Mesenchymal stem cell (in vitro differentiated cells and primary cell): ENCODE data around the gene RAB36.

Experiments used
- DNase-seq: peaks from one replicate; pipeline ENCODE4 v3.0.0-alpha.2; 2013
- H2AFZ ChIP-seq: one replicate; pipeline ENCODE4 v1.6.1; 2013; ENCODE audit warnings: low read depth, mild to moderate bottlenecking, control low read depth, inconsistent platforms, low read length, moderate library complexity
- H2AK5ac ChIP-seq: 2 replicates; pipeline ENCODE4 v1.6.1; 2013; ENCODE audit warnings: low read length, moderate library complexity, mild to moderate bottlenecking, inconsistent platforms; ENCODE audit not compliant: severe bottlenecking
- H2BK120ac ChIP-seq: one replicate; pipeline ENCODE4 v1.6.1; 2013; ENCODE audit warnings: low read depth, mild to moderate bottlenecking, inconsistent platforms, low read length, moderate library complexity
- H2BK12ac ChIP-seq, 2 experiments: one replicate each; pipeline ENCODE4 v1.6.1; 2013; ENCODE audit warnings: inconsistent platforms in 2 of 2, low read length in 2 of 2, mild to moderate bottlenecking in 2 of 2, moderate library complexity in 2 of 2, control low read depth in 1 of 2
- H2BK15ac ChIP-seq: one replicate; pipeline ENCODE4 v1.6.1; 2013; ENCODE audit warnings: mild to moderate bottlenecking, low read depth, inconsistent platforms; ENCODE audit not compliant: poor library complexity, severe bottlenecking
- H2BK5ac ChIP-seq: 2 replicates; pipeline ENCODE4 v1.6.1; 2013; ENCODE audit warnings: low read depth, mild to moderate bottlenecking, low read length, control low read depth, inconsistent platforms; ENCODE audit not compliant: poor library complexity, severe bottlenecking
- H3K14ac ChIP-seq, 2 experiments: one replicate each; pipeline ENCODE4 v1.6.1; 2013; ENCODE audit warnings: inconsistent platforms in 2 of 2, low read length in 2 of 2, control low read depth in 1 of 2, mild to moderate bottlenecking in 1 of 2, moderate library complexity in 1 of 2
- H3K18ac ChIP-seq, 2 experiments: one replicate each; pipeline ENCODE4 v1.6.1; 2013; ENCODE audit warnings: inconsistent platforms in 2 of 2, low read length in 2 of 2, control low read depth in 1 of 2, low read depth in 1 of 2, mild to moderate bottlenecking in 1 of 2
- H3K23ac ChIP-seq, 2 experiments: one replicate each; pipeline ENCODE4 v1.6.1; 2013; ENCODE audit warnings: inconsistent platforms in 2 of 2, low read length in 2 of 2, mild to moderate bottlenecking in 2 of 2, moderate library complexity in 2 of 2, control low read depth in 1 of 2
- H3K27ac ChIP-seq: 2 replicates; pipeline ENCODE4 v1.5.1; 2013; ENCODE audit warnings: mild to moderate bottlenecking, moderate library complexity, low read length, control low read depth, inconsistent platforms; ENCODE audit not compliant: poor library complexity, severe bottlenecking
- H3K27me3 ChIP-seq, 2 experiments: 2 replicates each; pipeline versions ENCODE4 v1.6.1 to v1.7.0; 2013; ENCODE audit warnings: low read length in 2 of 2, mild to moderate bottlenecking in 2 of 2, moderate library complexity in 2 of 2, control low read depth in 1 of 2, inconsistent platforms in 1 of 2; ENCODE audit not compliant: control insufficient read depth in 1 of 2, insufficient read depth in 1 of 2
- H3K36me3 ChIP-seq, 2 experiments: 2 replicates each; pipeline versions ENCODE4 v1.6.1 to v1.7.0; 2013; ENCODE audit warnings: low read length in 2 of 2, control low read depth in 1 of 2, inconsistent platforms in 1 of 2, low read depth in 1 of 2, mild to moderate bottlenecking in 1 of 2; ENCODE audit not compliant: insufficient read depth in 2 of 2, control insufficient read depth in 1 of 2
- H3K4ac ChIP-seq, 2 experiments: one replicate each; pipeline ENCODE4 v1.6.1; 2013; ENCODE audit warnings: inconsistent platforms in 2 of 2, low read length in 2 of 2, mild to moderate bottlenecking in 2 of 2, moderate library complexity in 2 of 2, control low read depth in 1 of 2, low read depth in 1 of 2
- H3K4me1 ChIP-seq: 2 replicates; pipeline ENCODE4 v1.6.1; 2013; ENCODE audit warnings: low read depth, low read length, control low read depth; ENCODE audit not compliant: control insufficient read depth, insufficient read depth
- H3K4me2 ChIP-seq: 2 replicates; pipeline ENCODE4 v1.6.1; 2013; ENCODE audit warnings: low read length, mild to moderate bottlenecking, inconsistent platforms; ENCODE audit not compliant: poor library complexity, severe bottlenecking
- H3K4me3 ChIP-seq, 2 experiments: 2 replicates each; pipeline versions ENCODE4 v1.5.1 to v1.7.0; 2013; ENCODE audit warnings: low read length in 2 of 2, mild to moderate bottlenecking in 2 of 2, control low read depth in 1 of 2, low read depth in 1 of 2; ENCODE audit not compliant: insufficient read depth in 1 of 2
- H3K79me1 ChIP-seq: replicated peaks from 2 replicates; pipeline ENCODE4 v1.6.1; 2013; ENCODE audit warnings: mild to moderate bottlenecking, control low read depth, low read length, inconsistent platforms; ENCODE audit not compliant: poor library complexity, severe bottlenecking
- H3K9ac ChIP-seq: 2 replicates; pipeline ENCODE4 v1.7.0; 2013; ENCODE audit warnings: mild to moderate bottlenecking, low read length, moderate library complexity
- H3K9me3 ChIP-seq: 2 replicates; pipeline ENCODE4 v1.7.0; 2013; ENCODE audit warnings: mild to moderate bottlenecking, low read length; ENCODE audit not compliant: control insufficient read depth
- H4K8ac ChIP-seq: one replicate; pipeline ENCODE4 v1.6.1; 2013; ENCODE audit warnings: inconsistent platforms, mild to moderate bottlenecking, low read length, moderate library complexity
- H4K91ac ChIP-seq: one replicate; pipeline ENCODE4 v1.6.1; 2013; ENCODE audit warnings: mild to moderate bottlenecking, low read length, inconsistent platforms
- WGBS: methylation state at CpG from one replicate; pipeline ENCODE4 v1.1.7; 2013; ENCODE audit warnings: mixed read lengths; 5-methylcytosine and 5-hydroxymethylcytosine counted together

The RAB36 gene

DNA sequence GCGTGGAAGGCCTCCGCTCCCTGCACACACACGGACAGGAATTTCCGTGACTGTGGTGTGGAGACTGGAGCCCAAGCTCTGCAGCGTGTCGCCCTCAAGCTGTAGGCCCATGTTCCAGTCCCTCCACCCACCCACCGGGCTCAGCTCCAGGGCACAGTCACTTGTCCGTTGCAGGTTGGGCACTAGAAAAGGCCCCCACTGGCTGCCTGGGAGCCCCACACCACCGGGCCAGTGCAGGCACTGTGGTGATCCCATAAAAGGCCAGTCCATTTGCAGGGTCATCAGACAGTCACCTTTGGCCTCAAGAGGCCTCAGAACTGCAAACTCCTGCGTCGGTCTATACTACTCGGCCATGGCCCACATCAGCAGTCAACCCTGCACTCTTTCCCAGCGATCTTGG is 16.3 kb downstream of the RAB36 start:
- Histone ChIP-seq H3K27ac (no peak overlapping the region), H4K8ac (no peak overlapping the region), H3K4me2 (no peak overlapping the region), H4K91ac (no peak overlapping the region), H3K9me3 (no peaks in the 10 kb centered on the region), H3K79me1 (no peaks in the 10 kb centered on the region), H2BK12ac (no peak overlapping the region), H3K9ac (no peak overlapping the region), H3K4me3 (no peak overlapping the region), H2AK5ac (no peak overlapping the region), H3K14ac (no peak overlapping the region), H3K4ac (no peak overlapping the region), H2AFZ (no peak overlapping the region), H3K27me3 (peaks cover 0 to 9% of the 10 kb centered on the region in 2 experiments), H3K18ac (no peak overlapping the region), H2BK120ac (no peak overlapping the region), H3K4me1 (peaks cover 10% of the 10 kb centered on the region), H3K36me3 (peaks cover 0 to 10% of the 10 kb centered on the region in 2 experiments), H2BK15ac (no peak overlapping the region), H3K23ac (no peak overlapping the region), H2BK5ac (no peak overlapping the region)
- DNase-seq: no peak
- 84% methylated on average over 13 of the region's 13 CpGs for WGBS

DNA sequence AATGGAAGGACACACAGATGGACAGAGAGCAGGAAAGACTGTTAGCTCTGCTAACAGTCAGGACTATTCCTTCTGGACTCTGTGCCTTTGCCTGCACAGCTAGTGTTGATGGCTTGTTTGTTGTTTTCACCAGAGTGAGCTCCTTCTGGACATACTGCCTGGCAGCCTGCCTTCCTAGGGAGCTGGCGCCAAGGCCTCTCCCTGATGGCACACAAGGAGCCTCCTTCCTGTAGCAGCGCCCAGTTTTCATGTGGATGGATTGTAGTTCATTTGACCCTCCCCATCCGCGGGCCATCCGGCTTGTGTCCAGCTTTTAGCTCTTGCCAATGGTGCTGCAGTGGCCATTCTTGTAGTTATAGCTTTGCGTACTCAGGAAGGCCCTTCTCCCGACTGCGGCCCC is 18.4 kb downstream of the RAB36 start:
- Histone ChIP-seq H2BK120ac (no peak overlapping the region), H3K27ac (no peak overlapping the region), H3K4me3 (no peak overlapping the region), H3K23ac (no peak overlapping the region), H2AFZ (no peak overlapping the region), H3K36me3 (peaks cover 0 to 10% of the 10 kb centered on the region in 2 experiments), H2BK12ac (no peak overlapping the region), H3K4me1 (peaks cover 6% of the 10 kb centered on the region), H2BK5ac (no peak overlapping the region), H3K27me3 (peaks cover 13 to 20% of the 10 kb centered on the region in 2 experiments), H3K9me3 (no peaks in the 10 kb centered on the region), H2AK5ac (no peak overlapping the region), H3K4me2 (no peak overlapping the region), H4K91ac (no peak overlapping the region), H3K79me1 (no peaks in the 10 kb centered on the region), H4K8ac (no peak overlapping the region), H3K14ac (no peak overlapping the region), H3K4ac (no peak overlapping the region), H3K9ac (no peak overlapping the region), H3K18ac (no peak overlapping the region), H2BK15ac (no peak overlapping the region)
- DNase-seq: no peak
- WGBS: 97% methylated on average over 8 of the region's 8 CpGs

DNA sequence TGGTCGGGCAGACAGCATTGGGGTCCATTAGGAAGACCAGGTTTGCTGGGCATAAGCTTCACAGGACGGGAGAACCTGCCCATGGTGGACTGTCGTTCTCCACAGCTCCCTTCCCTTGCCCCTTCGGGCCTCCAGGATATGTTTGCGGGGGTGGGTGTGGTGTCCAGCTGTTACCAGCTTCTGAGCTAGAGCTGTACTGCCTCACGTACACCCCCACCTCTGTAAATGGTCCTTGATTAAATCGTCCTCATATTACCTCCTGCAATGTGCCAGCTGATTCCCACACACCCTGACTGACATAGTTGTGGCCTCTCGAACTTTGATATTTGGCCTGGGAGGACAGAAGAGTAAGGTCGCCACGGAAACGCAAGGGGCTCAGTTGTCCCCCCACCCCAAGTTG is 18.8 kb downstream of the RAB36 start:
- Histone ChIP-seq H3K14ac (no peak overlapping the region), H2BK12ac (no peak overlapping the region), H2AFZ (no peak overlapping the region), H3K27ac (no peak overlapping the region), H3K79me1 (no peaks in the 10 kb centered on the region), H3K18ac (no peak overlapping the region), H3K4ac (no peak overlapping the region), H2AK5ac (no peak overlapping the region), H4K8ac (no peak overlapping the region), H3K36me3 (peaks cover 0 to 7% of the 10 kb centered on the region in 2 experiments), H3K4me1 (peaks cover 2% of the 10 kb centered on the region), H3K4me2 (no peak overlapping the region), H4K91ac (no peak overlapping the region), H2BK15ac (no peak overlapping the region), H2BK120ac (no peak overlapping the region), H2BK5ac (no peak overlapping the region), H3K4me3 (no peak overlapping the region), H3K27me3 (peaks cover 13 to 20% of the 10 kb centered on the region in 2 experiments), H3K9me3 (no peaks in the 10 kb centered on the region), H3K23ac (no peak overlapping the region), H3K9ac (no peak overlapping the region)
- no peak for DNase-seq
- 83% methylated on average over 11 of the region's 11 CpGs for whole genome bisulfite sequencing

DNA sequence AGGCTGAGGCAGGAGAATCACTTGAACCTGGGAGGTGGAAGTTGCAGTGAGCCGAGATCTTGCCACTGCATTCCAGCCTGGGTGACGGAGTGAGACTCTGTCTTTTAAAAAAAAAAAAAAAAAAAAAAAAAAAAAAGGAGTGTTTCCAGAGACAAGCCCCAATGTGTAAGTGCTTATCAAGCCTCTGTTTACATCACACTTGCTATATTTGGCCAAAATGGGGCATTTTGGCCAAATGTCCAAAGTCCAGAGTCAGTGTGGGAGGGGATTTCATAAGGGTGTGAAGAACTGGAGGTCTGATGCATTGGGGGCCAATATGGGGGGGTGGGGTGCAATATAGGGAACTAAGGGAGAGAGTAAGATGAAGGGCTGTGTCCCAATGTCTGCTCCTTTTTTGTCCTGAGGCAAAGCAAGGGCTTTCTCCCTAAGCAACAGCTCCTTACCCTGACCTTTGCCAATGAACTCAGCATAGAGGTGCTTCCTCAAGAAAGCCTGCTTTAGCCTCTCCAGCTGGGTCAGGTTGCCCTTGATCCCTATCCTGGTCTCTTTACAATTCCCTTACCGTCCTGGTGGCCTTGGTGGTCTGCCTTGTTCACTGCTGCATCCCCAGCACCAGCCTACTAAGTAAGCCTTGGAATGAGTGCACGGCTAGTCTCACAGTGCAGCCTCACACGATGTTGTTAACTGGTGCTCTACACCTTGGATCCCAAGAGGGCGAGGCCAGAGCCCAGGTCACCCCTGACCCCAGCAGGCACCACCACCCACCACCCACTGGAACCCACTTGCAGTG is 21.0 kb downstream of the RAB36 start:
- H2BK12ac ChIP-seq: no peak overlapping the region
- no peak overlapping the region for H2BK5ac ChIP-seq
- H3K9me3 ChIP-seq: no peaks in the 10 kb centered on the region
- no peak overlapping the region for H3K4me3 ChIP-seq
- H3K14ac ChIP-seq: no peak overlapping the region
- H2BK15ac ChIP-seq: no peak overlapping the region
- H3K36me3 ChIP-seq: no peaks in the 10 kb centered on the region
- no peak overlapping the region for H3K4me2 ChIP-seq
- H3K27me3 ChIP-seq: peaks cover 13 to 20% of the 10 kb centered on the region in 2 experiments
- no peak overlapping the region for H3K4ac ChIP-seq
- DNase-seq: no peak
- no peak overlapping the region for H4K8ac ChIP-seq
- H3K4me1 ChIP-seq: no peaks in the 10 kb centered on the region
- no peak overlapping the region for H4K91ac ChIP-seq
- 87% methylated on average over 5 of the region's 6 CpGs for WGBS
- no peak overlapping the region for H3K23ac ChIP-seq
- no peak overlapping the region for H3K27ac ChIP-seq
- no peaks in the 10 kb centered on the region for H3K79me1 ChIP-seq
- no peak overlapping the region for H3K9ac ChIP-seq
- H2BK120ac ChIP-seq: no peak overlapping the region
- H3K18ac ChIP-seq: no peak overlapping the region
- no peak overlapping the region for H2AK5ac ChIP-seq
- H2AFZ ChIP-seq: no peak overlapping the region
